BE2C (cell line): ENCODE results near the gene DGKA.

ENCODE experiments used
- DNase-seq: peaks from one replicate; pipeline ENCODE4 v3.0.0-alpha.2; 2020
- H3K27me3 ChIP-seq: fragments of 250-450 bp; sonication (Bioruptor Pico); 2 replicates; pipeline ENCODE4 v1.5.1; 2020; ENCODE audit warnings: mild to moderate bottlenecking
- H3K36me3 ChIP-seq: fragments of 250-450 bp; sonication (Bioruptor Pico); 2 replicates; pipeline ENCODE4 v1.5.1; 2020; ENCODE audit warnings: mild to moderate bottlenecking
- H3K4me1 ChIP-seq: fragments of 250-450 bp; sonication (Bioruptor Pico); 2 replicates; pipeline ENCODE4 v1.5.1; 2020
- H3K4me3 ChIP-seq: 2 replicates; pipeline ENCODE4 v1.5.1; 2011; ENCODE audit warnings: low read depth, low read length
- H3K9me3 ChIP-seq: fragments of 250-450 bp; sonication (Bioruptor Pico); 2 replicates; pipeline ENCODE4 v1.5.1; 2020
- CTCF ChIP-seq: IDR thresholded peaks from 2 replicates; pipeline ENCODE4 v1.5.1; 2012; ENCODE audit warnings: mild to moderate bottlenecking, low read depth, low read length

The DGKA gene

GRCh38 chr12:55957106-55957859 lies 26.3 kb downstream of the DGKA start:
- DNase-seq, result no peak
- H3K27me3 ChIP-seq, result no peaks in the 10 kb centered on the region
- no peaks in the 10 kb centered on the region for H3K4me1 ChIP-seq
- TF ChIP-seq CTCF, result no peak
- H3K36me3 ChIP-seq, result no peaks in the 10 kb centered on the region
- no peaks in the 10 kb centered on the region for H3K9me3 ChIP-seq
- H3K4me3 ChIP-seq, result no peak overlapping the region

- no peaks in the 10 kb centered on the region for H3K36me3 ChIP-seq
- no peaks in the 10 kb centered on the region for H3K9me3 ChIP-seq
- H3K4me1 ChIP-seq, result 0 out of 2 replicates have a peak, but pooled peaks cover 3% of the 10 kb centered on the region
- H3K27me3 ChIP-seq, result no peaks in the 10 kb centered on the region
- H3K4me3 ChIP-seq, result no peak overlapping the region
- no peak for TF ChIP-seq CTCF
- DNase-seq, result no peak
These were observed 32.8 kb downstream of the DGKA start for GRCh38 chr12:55963760-55964159.

- Histone ChIP-seq H3K27me3 (no peaks in the 10 kb centered on the region), H3K36me3 (no peaks in the 10 kb centered on the region), H3K4me3 (no peak overlapping the region), H3K9me3 (no peaks in the 10 kb centered on the region), H3K4me1 (0 out of 2 replicates have a peak, but pooled peaks cover 3% of the 10 kb centered on the region)
- DNase-seq, result no peak
- TF ChIP-seq CTCF, result no peak
These were observed 34.3 kb downstream of the DGKA start for GRCh38 chr12:55965240-55965639.

GRCh38 chr12:55965941-55966407 lies 35.0 kb downstream of the DGKA start, which contains the start of gene PMEL:
Gene PMEL, minus strand, starts transcription at chr12:55966042. Its CDS starts 31 bp downstream, at chr12:55966011.
- DNase-seq, result no peak
- TF ChIP-seq CTCF, result no peak
- no peaks in the 10 kb centered on the region for H3K36me3 ChIP-seq
- no peaks in the 10 kb centered on the region for H3K9me3 ChIP-seq
- H3K4me3 ChIP-seq, result peak within 1 kb of the TSS; percentile 91
- H3K27me3 ChIP-seq, result no peaks in the 10 kb centered on the region
- H3K4me1 ChIP-seq, result 0 out of 2 replicates have a peak, but pooled peaks cover 3% of the 10 kb centered on the region

- 0 out of 2 replicates have a peak, but pooled peaks cover 3% of the 10 kb centered on the region for H3K4me1 ChIP-seq
- no peaks in the 10 kb centered on the region for H3K9me3 ChIP-seq
- TF ChIP-seq CTCF, result no peak
- no peaks in the 10 kb centered on the region for H3K27me3 ChIP-seq
- no peaks in the 10 kb centered on the region for H3K36me3 ChIP-seq
- DNase-seq, result peak; percentile 94
- peak within 1 kb of the TSS; percentile 91 for H3K4me3 ChIP-seq
These were observed 35.7 kb downstream of the DGKA start, which contains the start of gene CDK2 for GRCh38 chr12:55966408-55967281. Gene CDK2, plus strand, starts transcription at chr12:55966830. Its CDS starts 179 bp downstream, at chr12:55967009.
